Type B pancreatic cell (in vitro differentiated cells): Measurements from ENCODE around the gene NEDD4L. TPM values are rescaled to one million over a fixed set of nuclear protein-coding genes. Genes with fewer than 3 reads are reported as not detected.

Experiments used
- DNase-seq: peaks from one replicate; pipeline ENCODE4 v3.0.0; 2021; ENCODE audit warnings: mixed read lengths; ENCODE audit not compliant: unreplicated experiment; ENCODE audit errors: extremely low spot score
- H3K27ac Mint-ChIP-seq: 2 replicates; pipeline ENCODE4 v1.8.0; 2021; ENCODE audit warnings: mild to moderate bottlenecking, mixed read lengths
- H3K27me3 Mint-ChIP-seq: 2 replicates; pipeline ENCODE4 v1.8.0; 2021; ENCODE audit warnings: mixed read lengths
- H3K36me3 Mint-ChIP-seq: 2 replicates; pipeline ENCODE4 v1.8.0; 2021; ENCODE audit warnings: mixed read lengths
- H3K4me1 Mint-ChIP-seq: one replicate; pipeline ENCODE4 v1.8.0; 2021; ENCODE audit warnings: mixed read lengths; ENCODE audit not compliant: unreplicated experiment
- H3K4me3 Mint-ChIP-seq: 2 replicates; pipeline ENCODE4 v1.8.0; 2021; ENCODE audit warnings: mild to moderate bottlenecking, mixed read lengths
- H3K9me3 Mint-ChIP-seq: 2 replicates; pipeline ENCODE4 v1.8.0; 2021; ENCODE audit warnings: mixed read lengths
- total RNA-seq: library from RNA; stranded (reverse); gene quantifications from 2 replicates; pipeline ENCODE4 v1.2.1, GENCODE V29; 2021; ENCODE audit warnings: low replicate concordance
- TF ChIP-seq, protein P1 (sequence below): fragments of 200-600 bp; sonication (generic); conservative IDR thresholded peaks from 2 replicates; pipeline ENCODE4 v1.5.0; 2021; ENCODE audit warnings: antibody characterized with exemption, mild to moderate bottlenecking

The NEDD4L gene
- total RNA-seq, 1 donor from 2014 or later: 84.7 TPM

DNA sequence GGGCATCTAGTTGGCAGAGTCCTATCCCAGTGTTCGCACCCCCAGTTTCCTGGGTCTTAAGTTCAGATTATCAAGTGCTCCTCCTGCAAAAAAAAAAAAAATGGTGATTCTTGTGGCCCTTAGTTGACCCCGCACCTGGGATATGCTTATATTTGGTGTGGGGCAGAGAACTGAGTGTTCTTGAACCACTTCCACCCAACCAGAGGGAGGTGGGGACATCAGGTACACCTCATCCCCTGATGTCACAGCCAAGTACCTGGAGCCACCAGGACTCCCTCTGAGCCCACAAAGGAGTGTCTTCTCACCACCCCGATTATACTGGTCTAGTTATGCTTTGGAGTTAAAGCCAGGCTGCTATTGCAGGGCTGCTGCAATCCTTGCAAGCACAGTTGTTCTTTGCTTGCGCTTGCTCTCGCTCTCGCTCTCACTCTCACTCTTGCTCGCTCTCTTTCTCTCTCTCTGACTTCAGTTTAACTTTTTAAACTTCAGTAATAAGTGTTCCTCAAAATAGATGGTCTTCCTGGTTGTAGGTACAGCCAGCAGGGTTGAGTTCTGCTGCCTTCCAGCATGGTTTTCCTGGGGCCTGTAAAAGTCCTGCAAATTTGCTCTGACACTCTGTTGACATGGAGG, 265.7 kb downstream of the NEDD4L start:
- Mint-ChIP-seq H3K4me3 (no peak overlapping the region), H3K27ac (peak overlapping the region; percentile 50), H3K9me3 (no peaks in the 10 kb centered on the region), H3K27me3 (no peaks in the 10 kb centered on the region), H3K36me3 (peaks cover 4% of the 10 kb centered on the region), H3K4me1 (peaks cover 12% of the 10 kb centered on the region)
- TF ChIP-seq, protein P1, sequence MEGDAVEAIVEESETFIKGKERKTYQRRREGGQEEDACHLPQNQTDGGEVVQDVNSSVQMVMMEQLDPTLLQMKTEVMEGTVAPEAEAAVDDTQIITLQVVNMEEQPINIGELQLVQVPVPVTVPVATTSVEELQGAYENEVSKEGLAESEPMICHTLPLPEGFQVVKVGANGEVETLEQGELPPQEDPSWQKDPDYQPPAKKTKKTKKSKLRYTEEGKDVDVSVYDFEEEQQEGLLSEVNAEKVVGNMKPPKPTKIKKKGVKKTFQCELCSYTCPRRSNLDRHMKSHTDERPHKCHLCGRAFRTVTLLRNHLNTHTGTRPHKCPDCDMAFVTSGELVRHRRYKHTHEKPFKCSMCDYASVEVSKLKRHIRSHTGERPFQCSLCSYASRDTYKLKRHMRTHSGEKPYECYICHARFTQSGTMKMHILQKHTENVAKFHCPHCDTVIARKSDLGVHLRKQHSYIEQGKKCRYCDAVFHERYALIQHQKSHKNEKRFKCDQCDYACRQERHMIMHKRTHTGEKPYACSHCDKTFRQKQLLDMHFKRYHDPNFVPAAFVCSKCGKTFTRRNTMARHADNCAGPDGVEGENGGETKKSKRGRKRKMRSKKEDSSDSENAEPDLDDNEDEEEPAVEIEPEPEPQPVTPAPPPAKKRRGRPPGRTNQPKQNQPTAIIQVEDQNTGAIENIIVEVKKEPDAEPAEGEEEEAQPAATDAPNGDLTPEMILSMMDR: no peak
- DNase-seq: no peak

DNA sequence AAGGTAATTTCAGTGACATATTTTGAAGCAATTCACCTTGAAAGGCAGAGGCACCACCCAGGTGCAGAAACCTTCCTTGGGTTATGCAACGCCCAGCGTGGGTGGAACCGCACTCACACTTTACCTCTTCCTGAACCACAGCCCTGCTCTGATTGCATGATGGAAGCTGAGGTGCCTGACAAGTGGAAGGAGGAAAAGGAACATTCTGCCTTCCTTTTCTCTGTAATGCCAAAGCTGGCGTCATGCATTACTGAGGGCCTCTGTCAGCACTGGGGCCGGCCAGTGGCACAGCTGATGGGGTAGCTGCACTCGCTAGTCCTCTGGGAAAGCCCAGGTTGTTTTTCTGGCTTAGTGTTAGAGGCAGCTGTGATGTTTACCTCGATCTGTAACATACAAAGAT, 266.5 kb downstream of the NEDD4L start:
- Mint-ChIP-seq H3K4me1 (peaks cover 18% of the 10 kb centered on the region), H3K27ac (peak overlapping the region; percentile 50), H3K9me3 (no peaks in the 10 kb centered on the region), H3K4me3 (no peak overlapping the region), H3K27me3 (no peaks in the 10 kb centered on the region), H3K36me3 (peaks cover 4% of the 10 kb centered on the region)
- TF ChIP-seq, protein P1: no peak
- no peak for DNase-seq

DNA sequence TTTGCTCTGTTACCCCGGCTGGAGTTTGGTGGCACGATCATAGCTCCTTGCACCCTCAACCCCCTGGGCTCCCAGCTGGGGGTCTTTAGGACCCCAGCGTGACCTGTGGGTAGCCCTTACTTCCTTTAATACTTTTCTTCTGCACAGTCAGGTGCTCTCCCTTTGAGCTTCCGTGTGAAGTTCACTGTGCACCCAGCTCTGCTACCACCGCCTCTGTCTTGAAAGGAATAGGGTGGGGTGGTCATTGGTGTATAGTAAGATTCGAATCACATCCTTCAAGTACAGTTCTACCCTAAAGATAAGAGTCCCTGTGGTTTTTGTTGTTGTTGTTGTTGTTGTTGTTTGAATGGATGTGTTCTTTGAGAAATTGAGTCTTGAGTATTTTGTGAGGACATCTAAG, 267.4 kb downstream of the NEDD4L start:
- no peak for DNase-seq
- TF ChIP-seq, protein P1: no peak
- peaks cover 4% of the 10 kb centered on the region for H3K36me3 Mint-ChIP-seq
- H3K4me1 Mint-ChIP-seq: peaks cover 27% of the 10 kb centered on the region
- H3K27me3 Mint-ChIP-seq: no peaks in the 10 kb centered on the region
- no peak overlapping the region for H3K4me3 Mint-ChIP-seq
- no peaks in the 10 kb centered on the region for H3K9me3 Mint-ChIP-seq
- H3K27ac Mint-ChIP-seq: peak overlapping the region; percentile 12

DNA sequence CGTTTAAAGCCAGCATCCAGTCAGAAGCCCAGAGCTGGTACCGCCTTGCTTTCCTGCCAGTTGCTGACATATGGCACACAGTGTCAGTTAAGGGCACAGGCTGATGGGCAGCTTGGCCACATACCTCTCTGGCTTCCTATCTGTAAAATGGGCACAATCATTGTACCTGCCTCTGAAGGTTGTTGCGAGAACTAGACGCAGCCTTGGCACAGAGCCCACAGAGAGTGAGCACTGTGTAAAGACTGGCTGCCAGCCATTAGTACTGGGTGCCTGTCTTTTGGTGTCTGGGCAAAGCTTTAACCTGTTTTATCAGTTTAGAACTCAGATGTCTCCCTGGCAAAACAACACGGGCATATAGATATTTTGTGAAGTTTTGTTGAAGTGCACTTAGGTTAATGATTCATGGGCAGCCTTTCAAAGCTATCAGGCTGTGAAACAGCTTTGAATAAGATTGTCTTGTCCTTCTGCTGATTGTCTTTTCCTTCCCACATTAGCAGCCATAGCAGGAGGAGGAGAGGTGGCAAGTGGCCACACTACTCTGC, 269.5 kb downstream of the NEDD4L start:
- H3K4me1 Mint-ChIP-seq: peaks cover 38% of the 10 kb centered on the region
- DNase-seq: no peak
- TF ChIP-seq, protein P1: no peak
- H3K4me3 Mint-ChIP-seq: no peak overlapping the region
- no peaks in the 10 kb centered on the region for H3K9me3 Mint-ChIP-seq
- no peaks in the 10 kb centered on the region for H3K27me3 Mint-ChIP-seq
- H3K36me3 Mint-ChIP-seq: peaks cover 15% of the 10 kb centered on the region
- no peak overlapping the region for H3K27ac Mint-ChIP-seq

DNA sequence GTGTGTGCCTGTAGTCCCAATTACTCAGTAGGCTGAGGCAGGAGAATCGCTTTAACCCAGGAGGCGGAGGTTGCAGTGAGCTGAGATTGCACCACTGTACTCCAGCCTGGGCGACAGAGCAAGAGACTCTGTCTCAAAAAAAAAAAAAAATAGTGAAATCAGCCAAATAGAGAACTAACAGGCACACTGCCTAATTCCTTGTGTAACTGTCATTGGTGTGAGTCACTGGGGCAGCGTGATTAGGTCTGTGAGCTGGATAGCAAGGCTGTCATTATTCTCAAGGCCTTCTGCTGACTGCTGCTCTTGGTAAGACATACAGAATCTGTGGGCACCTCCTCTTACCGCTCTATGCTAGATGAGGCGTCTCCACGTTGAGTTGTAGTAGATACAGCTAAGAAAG, 270.3 kb downstream of the NEDD4L start:
- H3K9me3 Mint-ChIP-seq: no peaks in the 10 kb centered on the region
- no peak for DNase-seq
- TF ChIP-seq, protein P1: no peak
- peaks cover 15% of the 10 kb centered on the region for H3K36me3 Mint-ChIP-seq
- no peak overlapping the region for H3K27ac Mint-ChIP-seq
- peaks cover 38% of the 10 kb centered on the region for H3K4me1 Mint-ChIP-seq
- no peak overlapping the region for H3K4me3 Mint-ChIP-seq
- no peaks in the 10 kb centered on the region for H3K27me3 Mint-ChIP-seq
